ENCODE results near the gene SHB.

- TF ChIP-seq POLR2A (IDR thresholded peaks at IDR 0.05; ENCODE audit: insufficient read depth in 1 of 2, low read depth in 2 of 2, low read length in 2 of 2) (no peak), SMARCC2 (IDR thresholded peaks at IDR 0.05) (no peak), TARDBP (CRISPR knock-in tag; IDR thresholded peaks at IDR 0.05) (no peak), CBX5 (CRISPR knock-in tag; IDR thresholded peaks at IDR 0.05; ENCODE audit: borderline replicate concordance) (no peak), MAFK (conservative IDR thresholded peaks at IDR 0.05 in 1 of 2, IDR thresholded peaks at IDR 0.05 in 1 of 2; ENCODE audit: low read length in 2 of 2) (no peak)
- TF ChIP-seq, protein P1, sequence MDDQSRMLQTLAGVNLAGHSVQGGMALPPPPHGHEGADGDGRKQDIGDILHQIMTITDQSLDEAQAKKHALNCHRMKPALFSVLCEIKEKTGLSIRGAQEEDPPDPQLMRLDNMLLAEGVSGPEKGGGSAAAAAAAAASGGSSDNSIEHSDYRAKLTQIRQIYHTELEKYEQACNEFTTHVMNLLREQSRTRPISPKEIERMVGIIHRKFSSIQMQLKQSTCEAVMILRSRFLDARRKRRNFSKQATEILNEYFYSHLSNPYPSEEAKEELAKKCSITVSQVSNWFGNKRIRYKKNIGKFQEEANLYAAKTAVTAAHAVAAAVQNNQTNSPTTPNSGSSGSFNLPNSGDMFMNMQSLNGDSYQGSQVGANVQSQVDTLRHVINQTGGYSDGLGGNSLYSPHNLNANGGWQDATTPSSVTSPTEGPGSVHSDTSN (CRISPR knock-in tag; IDR thresholded peaks at IDR 0.05; ENCODE audit: borderline replicate concordance) = no peak
- TF ChIP-seq, protein P2, sequence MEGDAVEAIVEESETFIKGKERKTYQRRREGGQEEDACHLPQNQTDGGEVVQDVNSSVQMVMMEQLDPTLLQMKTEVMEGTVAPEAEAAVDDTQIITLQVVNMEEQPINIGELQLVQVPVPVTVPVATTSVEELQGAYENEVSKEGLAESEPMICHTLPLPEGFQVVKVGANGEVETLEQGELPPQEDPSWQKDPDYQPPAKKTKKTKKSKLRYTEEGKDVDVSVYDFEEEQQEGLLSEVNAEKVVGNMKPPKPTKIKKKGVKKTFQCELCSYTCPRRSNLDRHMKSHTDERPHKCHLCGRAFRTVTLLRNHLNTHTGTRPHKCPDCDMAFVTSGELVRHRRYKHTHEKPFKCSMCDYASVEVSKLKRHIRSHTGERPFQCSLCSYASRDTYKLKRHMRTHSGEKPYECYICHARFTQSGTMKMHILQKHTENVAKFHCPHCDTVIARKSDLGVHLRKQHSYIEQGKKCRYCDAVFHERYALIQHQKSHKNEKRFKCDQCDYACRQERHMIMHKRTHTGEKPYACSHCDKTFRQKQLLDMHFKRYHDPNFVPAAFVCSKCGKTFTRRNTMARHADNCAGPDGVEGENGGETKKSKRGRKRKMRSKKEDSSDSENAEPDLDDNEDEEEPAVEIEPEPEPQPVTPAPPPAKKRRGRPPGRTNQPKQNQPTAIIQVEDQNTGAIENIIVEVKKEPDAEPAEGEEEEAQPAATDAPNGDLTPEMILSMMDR (CRISPR knock-in tag; IDR thresholded peaks at IDR 0.05) = no peak
These were observed 12.5 kb upstream of the SHB start for GRCh38 chr9:38081356-38082108.

All from HepG2 (cell line).